ENCODE measurements around the gene IGFLR1.

The IGFLR1 gene

GRCh38 chr19:35755550-35756376, 13.5 kb upstream of the IGFLR1 start:
- FAIRE-seq = no peak

DNA sequence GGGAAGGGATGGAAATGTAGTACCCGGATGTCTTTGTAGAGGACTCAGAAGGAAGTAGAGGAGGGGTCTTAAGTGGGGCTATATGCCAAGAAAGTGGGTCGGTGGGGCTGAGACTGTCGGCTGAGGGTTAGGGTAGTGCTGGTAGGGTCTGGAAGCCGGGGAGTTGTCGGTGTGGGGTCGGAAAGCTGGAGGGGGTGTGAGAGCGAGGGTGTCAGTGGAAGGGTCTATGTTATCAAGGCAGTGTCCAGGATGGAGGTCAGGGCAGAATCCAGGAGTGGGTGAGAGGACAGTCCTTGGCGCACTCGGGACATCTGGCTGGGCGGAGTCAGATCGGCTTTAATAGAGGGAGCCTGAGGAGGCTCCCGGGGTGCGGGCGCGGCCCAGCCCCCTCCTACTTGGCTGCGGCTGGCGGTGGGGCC, 12.9 kb upstream of the IGFLR1 start:
- FAIRE-seq = no peak

- no peak for FAIRE-seq
Observed at GRCh38 chr19:35754370-35755130, 12.3 kb upstream of the IGFLR1 start.

- no peak for FAIRE-seq
Observed at GRCh38 chr19:35753634-35754369, 11.6 kb upstream of the IGFLR1 start.

GRCh38 chr19:35752746-35753350, 10.6 kb upstream of the IGFLR1 start:
- no peak for FAIRE-seq

DNA sequence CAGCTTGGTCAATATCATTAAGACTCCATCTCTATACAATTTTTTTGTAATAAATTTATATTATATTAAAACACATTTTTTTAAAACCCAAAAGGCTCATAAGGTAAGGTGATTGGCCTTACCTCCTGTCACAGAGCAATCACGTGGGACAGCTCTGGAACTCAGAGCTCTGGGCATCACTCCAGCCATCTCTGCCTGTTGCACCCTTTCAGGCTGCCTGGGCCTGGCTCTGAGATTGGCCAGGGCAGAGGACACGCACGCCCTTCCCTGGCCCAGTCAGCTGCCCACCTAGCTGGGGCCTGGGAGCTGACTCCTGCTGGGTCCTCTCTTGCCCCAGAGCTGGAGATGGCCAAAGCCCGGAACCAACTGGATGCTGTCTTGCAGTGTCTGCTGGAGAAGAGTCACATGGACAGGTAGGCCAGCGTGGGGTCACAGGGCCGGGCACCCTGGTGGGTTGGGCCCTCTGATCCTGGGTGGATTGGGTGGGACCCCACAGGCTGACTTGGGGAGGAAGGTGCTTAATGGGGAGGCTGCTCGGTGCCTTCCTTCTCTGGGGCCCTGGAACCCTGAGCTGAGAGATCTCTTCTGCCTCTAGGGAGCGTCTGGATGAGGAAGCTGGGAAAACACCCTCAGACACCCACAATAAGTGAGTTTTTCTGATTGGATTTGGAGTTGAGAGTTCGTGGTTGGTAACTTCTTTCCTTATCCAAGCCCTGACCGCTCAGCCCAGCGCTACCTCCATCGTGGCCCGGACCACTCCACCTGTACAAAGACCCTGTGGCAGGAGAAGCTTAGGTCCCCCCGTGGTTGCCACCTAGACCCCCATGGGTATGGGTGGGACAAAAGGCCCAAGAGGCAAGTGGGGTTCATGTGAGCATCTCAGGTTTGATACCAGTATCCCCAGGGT, 9.8 kb upstream of the IGFLR1 start:
- no peak for FAIRE-seq

GRCh38 chr19:35750167-35750566, 7.9 kb upstream of the IGFLR1 start:
- FAIRE-seq = no peak

DNA sequence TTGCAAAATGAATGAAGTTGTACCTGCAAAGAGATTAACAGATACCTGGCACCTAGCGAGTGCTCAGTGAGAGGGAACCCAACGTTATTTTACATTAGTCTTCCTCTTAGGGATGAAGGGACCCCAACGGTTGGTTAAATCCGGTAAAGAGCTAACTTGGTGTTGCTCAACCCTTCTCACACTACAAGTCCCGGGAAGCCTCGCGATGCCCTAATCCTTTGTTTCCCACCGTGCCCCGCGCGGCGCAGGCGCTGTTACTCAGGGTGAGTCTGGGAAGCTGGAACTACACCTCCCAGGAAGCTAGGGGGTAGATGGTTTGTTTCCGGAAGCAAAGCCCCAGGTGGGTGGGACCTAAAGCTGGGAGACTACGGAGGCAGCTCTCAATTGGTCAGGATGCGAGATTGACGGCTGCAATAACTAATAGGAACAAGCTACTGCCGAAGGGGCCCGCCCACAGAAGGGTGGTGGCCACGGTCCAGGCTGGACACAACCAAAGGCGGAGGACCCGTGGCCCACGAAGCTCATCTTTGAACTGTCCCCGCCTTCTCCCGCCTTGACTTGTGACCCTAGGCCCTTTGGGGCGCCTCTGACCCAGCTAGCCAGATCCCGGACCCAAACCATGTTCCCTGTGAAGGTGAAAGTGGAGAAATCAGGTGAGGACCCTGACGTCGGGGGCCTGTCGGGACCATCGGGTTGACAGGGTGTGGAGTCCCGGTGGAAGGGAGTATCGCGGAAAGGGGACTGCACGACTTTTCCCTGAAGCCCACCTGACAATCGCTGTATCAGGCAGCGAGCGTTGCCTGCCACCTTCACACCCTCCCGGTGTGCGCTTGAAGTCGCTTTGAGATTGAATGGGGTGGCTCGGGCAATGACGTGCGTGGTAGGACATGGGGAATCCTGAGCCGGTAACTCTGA, 6.1 kb upstream of the IGFLR1 start, which contains the start of gene LIN37:
LIN37 (plus strand) TSS at position 471 of the 915 bp plus-strand sequence; CDS start at position 620, 149 bp downstream.
- peak; percentile 97 for FAIRE-seq

DNA sequence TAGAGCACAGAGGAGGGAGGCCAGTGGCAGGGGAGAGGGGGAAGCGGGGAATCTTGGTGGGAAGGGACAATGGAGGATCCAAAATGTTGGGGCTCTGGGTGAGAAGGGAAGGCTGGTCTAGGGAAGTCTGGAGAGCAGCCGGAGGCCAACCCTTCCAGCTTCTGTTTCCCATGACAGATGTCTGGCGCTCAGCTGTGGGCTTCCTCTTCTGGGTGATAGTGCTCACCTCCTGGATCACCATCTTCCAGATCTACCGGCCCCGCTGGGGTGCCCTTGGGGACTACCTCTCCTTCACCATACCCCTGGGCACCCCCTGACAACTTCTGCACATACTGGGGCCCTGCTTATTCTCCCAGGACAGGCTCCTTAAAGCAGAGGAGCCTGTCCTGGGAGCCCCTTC, 4.3 kb upstream of the IGFLR1 start:
- FAIRE-seq = no peak

- no peak for FAIRE-seq
Observed at GRCh38 chr19:35746087-35746462, 3.8 kb upstream of the IGFLR1 start.

DNA sequence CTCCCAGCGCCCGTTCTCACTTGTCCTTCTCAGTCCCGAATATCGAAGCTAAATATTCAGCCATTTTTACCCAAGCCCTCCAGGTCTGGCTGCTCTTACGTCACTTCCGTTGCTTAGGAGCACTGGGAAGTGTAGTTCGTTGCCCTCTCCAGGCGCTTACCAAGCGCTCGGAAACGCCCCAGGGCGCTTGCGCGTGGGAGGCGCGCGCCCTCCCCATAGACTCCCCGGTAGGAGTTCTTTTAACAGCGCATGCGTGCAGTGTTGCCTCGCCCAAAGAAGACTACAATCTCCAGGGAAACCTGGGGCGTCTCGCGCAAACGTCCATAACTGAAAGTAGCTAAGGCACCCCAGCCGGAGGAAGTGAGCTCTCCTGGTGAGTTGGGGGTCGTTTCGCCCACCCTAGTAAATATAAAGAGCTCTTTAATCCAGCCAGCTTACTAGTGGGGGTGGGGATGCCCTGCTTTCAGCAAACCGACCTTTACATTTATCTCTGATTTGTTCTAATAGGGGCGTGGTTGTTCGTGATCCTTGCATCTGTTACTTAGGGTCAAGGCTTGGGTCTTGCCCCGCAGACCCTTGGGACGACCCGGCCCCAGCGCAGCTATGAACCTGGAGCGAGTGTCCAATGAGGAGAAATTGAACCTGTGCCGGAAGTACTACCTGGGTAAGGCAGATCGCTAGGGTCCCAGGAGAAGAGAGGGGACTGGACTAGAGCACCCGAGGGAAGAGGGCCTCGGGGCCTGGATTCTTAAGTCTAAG, 3.3 kb upstream of the IGFLR1 start, which contains the start of the genes PSENEN and U2AF1L4:
PSENEN (plus strand) TSS at position 324 of the 759 bp plus-strand sequence; CDS start at position 604, 280 bp downstream.
U2AF1L4 (minus strand) TSS at position 91 of the 759 bp plus-strand sequence; CDS start at position 64, 27 bp downstream.
- FAIRE-seq = peak; percentile 94

GRCh38 chr19:35744430-35745327, 2.4 kb upstream of the IGFLR1 start:
- FAIRE-seq = peak; percentile 56

GRCh38 chr19:35743640-35744429, 1.6 kb upstream of the IGFLR1 start:
- FAIRE-seq = no peak

DNA sequence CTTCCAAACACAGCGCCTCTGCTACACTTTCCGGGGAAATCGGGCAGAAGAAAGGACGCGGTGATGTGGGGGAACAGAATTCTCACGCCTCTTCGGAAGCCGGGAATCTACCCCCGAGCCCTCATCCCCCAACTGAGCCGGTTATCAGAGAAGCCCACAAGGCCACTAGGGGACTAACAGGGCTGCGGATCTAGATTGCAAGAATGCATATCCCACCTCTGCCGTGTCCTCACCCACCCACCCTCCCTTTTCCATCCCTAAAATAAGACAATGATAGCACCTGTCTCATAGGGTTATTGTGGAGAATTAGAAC, 1.1 kb downstream of the IGFLR1 start:
- no peak for FAIRE-seq

GRCh38 chr19:35740423-35741202, 1.6 kb downstream of the IGFLR1 start:
- FAIRE-seq = peak; percentile 56

DNA sequence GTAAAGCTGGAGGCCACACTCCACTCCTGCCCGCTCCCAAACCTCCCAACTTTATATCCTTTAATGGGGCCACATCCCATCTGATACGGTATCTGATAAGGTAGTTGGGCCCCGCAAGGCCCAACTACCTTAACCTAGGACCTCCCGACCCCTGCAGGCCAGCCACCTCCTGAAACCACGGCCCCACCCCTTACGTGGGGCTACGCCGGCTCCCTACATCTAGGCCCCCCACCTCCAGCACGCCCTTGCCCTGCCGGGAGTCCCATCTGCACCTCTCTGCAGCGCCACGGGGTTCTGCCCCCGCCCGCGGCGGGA, 2.2 kb downstream of the IGFLR1 start:
- FAIRE-seq = no peak
